IMR-90 (cell line): ENCODE results near the gene PLXNA4. TPM values are rescaled to one million over a fixed set of nuclear protein-coding genes. Genes with fewer than 3 reads are reported as not detected.

ENCODE experiments used
- ATAC-seq: fragments of 200-7000 bp; cut with Tn5 transposase; 2 replicates; pipeline ENCODE4 v1.9.1; 2020; ENCODE audit warnings: low read depth, mild to moderate bottlenecking, moderate library complexity
- BruUV-seq: library from RNA; stranded (reverse); fragments of 400-500 nt; replicated peaks from 2 replicates; lab custom pipeline; 2021; lab: Mats Ljungman, UMichigan
- CTCF ChIA-PET: fragments of 300-600 bp; formaldehyde crosslinking; extraction: SDS; loops from one replicate; lab custom pipeline; 2021; ENCODE audit warnings: antibody characterized with exemption; lab: Yijun Ruan, JAX
- POLR2A ChIA-PET: fragments of 300-600 bp; sonication (Branson Sonifier 250); formaldehyde crosslinking; loops from one replicate; lab custom pipeline; 2022; ENCODE audit warnings: antibody characterized with exemption; ENCODE audit not compliant: unreplicated experiment; lab: Charles Lee
- DNase-seq: peaks from one replicate; pipeline ENCODE4 v3.0.0; 2013
- H2AFZ ChIP-seq: replicated peaks from 2 replicates; pipeline ENCODE3; 2013; ENCODE audit warnings: low read length, mild to moderate bottlenecking; ENCODE audit not compliant: poor library complexity
- H2AK5ac ChIP-seq: 2 replicates; pipeline ENCODE4 v1.6.1; 2013; ENCODE audit warnings: low read depth, low read length, inconsistent platforms
- H2AK9ac ChIP-seq: replicated peaks from 2 replicates; pipeline ENCODE3; 2013; ENCODE audit warnings: mild to moderate bottlenecking, low read depth, low read length, moderate library complexity; ENCODE audit not compliant: poor library complexity
- H2BK120ac ChIP-seq: 2 replicates; pipeline ENCODE4 v1.6.1; 2013; ENCODE audit warnings: low read depth, low read length, inconsistent platforms
- H2BK15ac ChIP-seq: 3 replicates; pipeline ENCODE4 v1.6.1; 2013; ENCODE audit warnings: low read depth, low read length, inconsistent platforms
- H2BK20ac ChIP-seq: 2 replicates; pipeline ENCODE4 v1.6.1; 2013; ENCODE audit warnings: low read depth, mild to moderate bottlenecking, inconsistent platforms, low read length, moderate library complexity
- H2BK5ac ChIP-seq: 2 replicates; pipeline ENCODE4 v1.6.1; 2013; ENCODE audit warnings: mild to moderate bottlenecking, low read depth, low read length, inconsistent platforms; ENCODE audit not compliant: poor library complexity, severe bottlenecking
- H3K14ac ChIP-seq: replicated peaks from 2 replicates; pipeline ENCODE4 v1.6.1; 2013; ENCODE audit warnings: low read depth, low read length, inconsistent platforms
- H3K18ac ChIP-seq: 2 replicates; pipeline ENCODE4 v1.6.1; 2013; ENCODE audit warnings: low read depth, low read length, control low read depth
- H3K23ac ChIP-seq: 2 replicates; pipeline ENCODE4 v1.6.1; 2013; ENCODE audit warnings: low read depth, low read length, inconsistent platforms
- H3K27ac ChIP-seq: 2 replicates; pipeline ENCODE4 v1.5.1; 2013; ENCODE audit warnings: mild to moderate bottlenecking, control low read depth, low read length; ENCODE audit not compliant: insufficient read depth
- H3K27me3 ChIP-seq: 2 replicates; pipeline ENCODE4 v1.6.1; 2013; ENCODE audit warnings: low read length; ENCODE audit not compliant: control insufficient read depth, insufficient read depth
- H3K36me3 ChIP-seq: 2 replicates; pipeline ENCODE4 v1.6.1; 2013; ENCODE audit warnings: low read length, mixed read lengths; ENCODE audit not compliant: control insufficient read depth, insufficient read depth
- H3K4ac ChIP-seq: 2 replicates; pipeline ENCODE4 v1.6.1; 2013; ENCODE audit warnings: low read depth, low read length, inconsistent platforms
- H3K4me1 ChIP-seq: 2 replicates; pipeline ENCODE4 v1.6.1; 2013; ENCODE audit warnings: low read length, mixed read lengths; ENCODE audit not compliant: control insufficient read depth, insufficient read depth
- H3K4me2 ChIP-seq: 2 replicates; pipeline ENCODE4 v1.6.1; 2013; ENCODE audit warnings: low read depth, mild to moderate bottlenecking, control low read depth, low read length, moderate library complexity
- H3K4me3 ChIP-seq: 2 replicates; pipeline ENCODE4 v1.5.1; 2013; ENCODE audit warnings: low read depth, mild to moderate bottlenecking, control low read depth, low read length, moderate library complexity; ENCODE audit not compliant: insufficient read depth
- H3K56ac ChIP-seq: 2 replicates; pipeline ENCODE4 v1.6.1; 2013; ENCODE audit warnings: low read length, inconsistent platforms; ENCODE audit not compliant: insufficient read depth; ENCODE audit errors: extremely low read depth
- H3K79me1 ChIP-seq, 2 experiments: 2 replicates each; pipeline ENCODE4 v1.6.1; 2013; ENCODE audit warnings: low read length in 2 of 2, inconsistent platforms in 1 of 2, low read depth in 1 of 2
- H3K9ac ChIP-seq: 2 replicates; pipeline ENCODE4 v1.6.1; 2013; ENCODE audit warnings: low read depth, low read length, control low read depth
- H3K9me1 ChIP-seq: 2 replicates; pipeline ENCODE4 v1.6.1; 2013; ENCODE audit warnings: low read length, inconsistent platforms; ENCODE audit not compliant: insufficient read depth
- H3K9me3 ChIP-seq: 2 replicates; pipeline ENCODE4 v1.6.1; 2013; ENCODE audit warnings: low read length; ENCODE audit not compliant: control insufficient read depth, insufficient read depth
- H4K20me1 ChIP-seq: 2 replicates; pipeline ENCODE4 v1.6.1; 2013; ENCODE audit warnings: low read length, inconsistent platforms; ENCODE audit not compliant: insufficient read depth
- H4K5ac ChIP-seq: 2 replicates; pipeline ENCODE4 v1.6.1; 2013; ENCODE audit warnings: mild to moderate bottlenecking, low read depth, low read length, control low read depth
- H4K8ac ChIP-seq, 2 experiments: 2 replicates each; pipeline ENCODE4 v1.6.1; 2013; ENCODE audit warnings: low read depth in 2 of 2, low read length in 2 of 2, control low read depth in 1 of 2, inconsistent platforms in 1 of 2
- H4K91ac ChIP-seq: 2 replicates; pipeline ENCODE4 v1.6.1; 2013; ENCODE audit warnings: low read depth, low read length, inconsistent platforms; ENCODE audit not compliant: insufficient read depth
- CEBPB ChIP-seq: IDR thresholded peaks from 2 replicates; pipeline ENCODE4 v1.6.1; 2012; ENCODE audit warnings: low read depth, low read length, improper control_type of control experiment
- CHD1 ChIP-seq: IDR thresholded peaks from 2 replicates; pipeline ENCODE4 v1.6.1; 2012; ENCODE audit warnings: low read depth, low read length, improper control_type of control experiment
- CTCF ChIP-seq: conservative IDR thresholded peaks from 2 replicates; pipeline ENCODE4 v1.5.1; 2012; ENCODE audit warnings: mild to moderate bottlenecking, low read depth, low read length, improper control_type of control experiment
- POLR2A ChIP-seq: IDR thresholded peaks from 2 replicates; pipeline ENCODE4 v1.6.1; 2012; ENCODE audit warnings: mild to moderate bottlenecking, low read depth, low read length
- RCOR1 ChIP-seq: IDR thresholded peaks from 2 replicates; pipeline ENCODE4 v1.6.1; 2012; ENCODE audit warnings: mild to moderate bottlenecking, low read length, improper control_type of control experiment; ENCODE audit not compliant: insufficient replicate concordance
- RFX5 ChIP-seq: IDR thresholded peaks from 2 replicates; pipeline ENCODE4 v1.8.0; 2012; ENCODE audit warnings: low read depth, mild to moderate bottlenecking, low read length, moderate library complexity
- USF2 ChIP-seq: fragments of 150-350 bp; IDR thresholded peaks from 2 replicates; pipeline ENCODE4 v1.6.1; 2017; ENCODE audit warnings: mild to moderate bottlenecking, antibody characterized with exemption, low read length, low read depth
- WGBS, 2 experiments: methylation state at CpG; one replicate each; pipeline versions ENCODE4 v1.1.5 to v1.1.7; 2013; ENCODE audit warnings: missing lambda C conversion rate in 2 of 2; ENCODE audit not compliant: insufficient read length in 1 of 2; ENCODE audit errors: extremely low coverage in 2 of 2; 5-methylcytosine and 5-hydroxymethylcytosine counted together
- dilution Hi-C: fragments of 300-500 bp; cut with HindIII; formaldehyde crosslinking; loops from one replicate; pipeline ENCODE4 v1.14.3; 2018; ENCODE audit warnings: low sequenced_read_pairs; ENCODE audit not compliant: unreplicated experiment
- in situ Hi-C: fragments of 300-500 bp; cut with MboI; formaldehyde crosslinking; loops from 3 replicates; pipeline ENCODE4 v1.14.3; 2019; ENCODE audit warnings: low sequenced_read_pairs, inconsistent platforms, mixed read lengths
- intact Hi-C: fragments of 100-400 bp; cut with micrococcal nuclease; formaldehyde crosslinking; loops from 2 replicates; pipeline ENCODE4 v1.10.0; 2022
- polyA plus RNA-seq, 3 experiments: library from polyadenylated mRNA; depleted of rRNA; stranded (reverse); fragments of >200 nt; gene quantifications; 2 replicates each; pipeline ENCODE4 v1.2.3, GENCODE V29; 2012; ENCODE audit warnings: low replicate concordance in 1 of 3
- total RNA-seq: library from RNA; depleted of rRNA; stranded (reverse); fragments of >200 nt; gene quantifications from 2 replicates; pipeline ENCODE4 v1.2.3, GENCODE V29; 2012

Gene PLXNA4
- total and polyA plus RNA-seq, 2 of the 4 experiments (the other 2 are of a cell fraction) = under 0.01 TPM

DNA sequence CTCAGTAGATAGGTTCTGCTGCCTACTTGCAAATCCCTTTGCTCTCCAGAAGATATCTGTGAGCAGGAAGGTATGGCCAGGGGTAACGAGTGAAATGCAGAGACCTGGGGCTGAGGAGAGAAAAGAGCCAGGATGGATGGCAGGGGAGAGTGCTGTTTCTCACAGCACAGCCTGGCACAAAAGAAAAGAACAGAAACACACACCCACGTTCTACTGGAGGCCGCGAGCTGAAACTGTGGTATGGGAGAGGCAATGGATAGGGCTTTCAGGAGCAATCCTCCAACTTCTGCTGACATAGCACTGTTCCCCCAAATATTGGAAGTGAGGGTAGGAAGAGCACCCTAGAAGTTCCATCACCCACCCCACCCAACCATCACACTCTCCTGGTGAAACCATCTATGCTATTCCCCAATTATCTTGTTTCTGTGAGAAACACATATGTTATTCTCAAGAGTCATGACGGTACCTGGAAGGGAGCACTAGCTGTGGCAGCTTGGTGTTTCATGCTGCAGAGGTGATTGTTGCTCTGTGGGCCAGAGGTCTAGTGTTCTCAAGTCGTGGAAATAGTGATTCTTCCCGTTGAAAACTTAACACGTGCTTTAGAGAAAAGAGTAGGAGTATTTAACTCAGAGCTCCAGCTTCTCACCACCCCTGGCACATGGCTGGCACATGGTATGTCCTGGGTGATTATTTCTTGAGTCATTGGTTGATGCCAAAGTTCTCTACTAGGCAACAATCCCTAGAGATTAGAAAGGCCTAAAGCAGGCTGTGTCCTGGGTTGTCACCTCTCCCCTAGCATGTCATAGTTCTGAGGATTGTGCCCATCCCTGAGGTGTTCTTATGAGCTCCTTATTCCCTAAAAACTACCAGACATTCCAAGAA is 198.3 kb downstream of the PLXNA4 start (continued):
- no peak for TF ChIP-seq CHD1

- no peaks in the 10 kb centered on the region for H3K27me3 ChIP-seq
- H4K91ac ChIP-seq = no peak overlapping the region
- H2AFZ ChIP-seq = no peak overlapping the region
- ChIA-PET POLR2A (no interaction called here), CTCF (no interaction called here)
- in situ Hi-C loops = no loop called here
- H3K79me1 ChIP-seq = no peaks in the 10 kb centered on the region
- TF ChIP-seq POLR2A (no peak), CTCF (no peak), RCOR1 (no peak), CEBPB (no peak), USF2 (no peak), RFX5 (no peak)
- DNase-seq = no peak
- no peaks in the 10 kb centered on the region for H3K9me1 ChIP-seq
- intact Hi-C loops = no loop called here
- no peaks in the 10 kb centered on the region for H3K9me3 ChIP-seq
- no peaks in the 10 kb centered on the region for H3K4me1 ChIP-seq
- no TSS peak for BruUV-seq
- no peak overlapping the region for H3K4me2 ChIP-seq
- WGBS, 2 experiments = no CpG with 5 or more reads among the region's 2 CpGs
- no peak overlapping the region for H3K4me3 ChIP-seq
- no peak overlapping the region for H3K27ac ChIP-seq
- ATAC-seq = no peak
- H2AK9ac ChIP-seq = no peak overlapping the region
- no peak overlapping the region for H4K8ac ChIP-seq
- H3K36me3 ChIP-seq = no peaks in the 10 kb centered on the region
- H4K5ac ChIP-seq = no peak overlapping the region
- H3K14ac ChIP-seq = no peak overlapping the region
- H2AK5ac ChIP-seq = no peak overlapping the region
- H3K56ac ChIP-seq = no peak overlapping the region
- no peak overlapping the region for H3K9ac ChIP-seq
- no peak overlapping the region for H2BK120ac ChIP-seq
- no peaks in the 10 kb centered on the region for H4K20me1 ChIP-seq
- H3K23ac ChIP-seq = no peak overlapping the region
- no peak overlapping the region for H2BK5ac ChIP-seq
- H2BK20ac ChIP-seq = no peak overlapping the region
- dilution Hi-C loops = no loop called here
- no peak overlapping the region for H2BK15ac ChIP-seq
- no peak overlapping the region for H3K4ac ChIP-seq
- H3K18ac ChIP-seq = no peak overlapping the region
Measured at GRCh38 chr7:132377015-132377414, 199.3 kb downstream of the PLXNA4 start.
